ENCODE measurements around the gene SPDEF.

GRCh38 chr6:34574647-34575293 is 18.6 kb upstream of the SPDEF start:
- TF ChIP-seq CTCF (IDR thresholded peaks at IDR 0.05; ENCODE audit: low read depth, low read length) (no peak), MYC (IDR thresholded peaks at IDR 0.05; ENCODE audit: low read depth, low read length) (no peak), POLR2A (IDR thresholded peaks at IDR 0.05; ENCODE audit: extremely low read depth, insufficient read length) (no peak)
